ENCODE data around the gene STPG4. TPM values are rescaled to one million over a fixed set of nuclear protein-coding genes. Genes with fewer than 3 reads are reported as not detected.

STPG4 gene
- total RNA-seq, 1 experiment from 2014 or later: 10.6 TPM

DNA sequence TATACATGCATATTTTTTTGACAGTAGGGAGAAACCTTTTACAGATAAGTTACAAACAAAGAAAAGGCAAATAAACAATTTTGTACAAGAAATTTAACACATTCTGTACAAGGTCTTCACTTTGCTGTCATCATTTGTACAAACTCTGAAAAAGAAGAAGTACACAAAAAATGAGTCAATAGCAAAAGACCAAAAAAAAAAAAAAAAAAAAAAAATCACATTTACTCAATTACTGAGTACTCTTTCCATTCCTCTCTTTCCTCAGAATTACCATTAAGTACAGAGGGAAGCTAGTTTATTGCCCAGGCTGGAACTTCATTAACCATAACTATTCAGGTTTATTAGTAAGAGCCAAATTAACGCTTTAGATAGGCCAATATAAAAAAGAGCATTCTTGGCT lies 5.6 kb upstream of the STPG4 start:
- Histone ChIP-seq H3K9me2 (ENCODE audit: insufficient read depth) (no peaks in the 10 kb centered on the region), H3K27ac (ENCODE audit: low read depth, low read length) (no peak overlapping the region), H3K4me2 (ENCODE audit: low read length) (no peak overlapping the region), H2AFZ (ENCODE audit: low read depth, low read length, poor library complexity, severe bottlenecking) (no peak overlapping the region), H3K27me3 (ENCODE audit: insufficient read depth, low read length) (no peaks in the 10 kb centered on the region), H3K4me3 (replicated peaks in 1 of 2; ENCODE audit: low read depth in 1 of 2, low read length in 2 of 2) (no peak overlapping the region), H3K9ac (ENCODE audit: low read length) (no peak overlapping the region), H3K4me1 (ENCODE audit: control insufficient read depth in 1 of 2, insufficient read depth in 2 of 2, low read length in 2 of 2) (peaks cover 0 to 10% of the 10 kb centered on the region in 2 experiments; a peak in 2 of 4 replicates), H3K36me3 (ENCODE audit: control insufficient read depth in 1 of 2, insufficient read depth in 2 of 2, low read length in 2 of 2) (peaks cover 30 to 50% of the 10 kb centered on the region in 2 experiments), H3K9me3 (ENCODE audit: control insufficient read depth in 1 of 2, insufficient read depth in 1 of 2, low read depth in 1 of 2, low read length in 2 of 2) (no peaks in the 10 kb centered on the region), H3K79me2 (ENCODE audit: insufficient read depth, low read length) (peaks cover 52% of the 10 kb centered on the region), H4K20me1 (ENCODE audit: insufficient read depth) (peaks cover 30% of the 10 kb centered on the region; the same call in 1 of the 2 replicates)
- TF ChIP-seq SIN3A (IDR thresholded peaks at IDR 0.05; ENCODE audit: low read depth): no peak
- TF ChIP-seq, protein P1, sequence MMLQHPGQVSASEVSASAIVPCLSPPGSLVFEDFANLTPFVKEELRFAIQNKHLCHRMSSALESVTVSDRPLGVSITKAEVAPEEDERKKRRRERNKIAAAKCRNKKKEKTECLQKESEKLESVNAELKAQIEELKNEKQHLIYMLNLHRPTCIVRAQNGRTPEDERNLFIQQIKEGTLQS (IDR thresholded peaks at IDR 0.05): no peak
- no peak for TF ChIP-seq FOSL1 (IDR thresholded peaks at IDR 0.05; ENCODE audit: low read depth)
- TF ChIP-seq, protein P2, sequence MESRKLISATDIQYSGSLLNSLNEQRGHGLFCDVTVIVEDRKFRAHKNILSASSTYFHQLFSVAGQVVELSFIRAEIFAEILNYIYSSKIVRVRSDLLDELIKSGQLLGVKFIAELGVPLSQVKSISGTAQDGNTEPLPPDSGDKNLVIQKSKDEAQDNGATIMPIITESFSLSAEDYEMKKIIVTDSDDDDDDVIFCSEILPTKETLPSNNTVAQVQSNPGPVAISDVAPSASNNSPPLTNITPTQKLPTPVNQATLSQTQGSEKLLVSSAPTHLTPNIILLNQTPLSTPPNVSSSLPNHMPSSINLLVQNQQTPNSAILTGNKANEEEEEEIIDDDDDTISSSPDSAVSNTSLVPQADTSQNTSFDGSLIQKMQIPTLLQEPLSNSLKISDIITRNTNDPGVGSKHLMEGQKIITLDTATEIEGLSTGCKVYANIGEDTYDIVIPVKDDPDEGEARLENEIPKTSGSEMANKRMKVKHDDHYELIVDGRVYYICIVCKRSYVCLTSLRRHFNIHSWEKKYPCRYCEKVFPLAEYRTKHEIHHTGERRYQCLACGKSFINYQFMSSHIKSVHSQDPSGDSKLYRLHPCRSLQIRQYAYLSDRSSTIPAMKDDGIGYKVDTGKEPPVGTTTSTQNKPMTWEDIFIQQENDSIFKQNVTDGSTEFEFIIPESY (IDR thresholded peaks at IDR 0.05; ENCODE audit: extremely low read depth, insufficient replicate concordance, low read length): no peak
- intact Hi-C loops (cut with micrococcal nuclease): no loop called here
- no peak for ATAC-seq
- no TSS peak for BruUV-seq (replicated peaks)
- CTCF ChIA-PET: no interaction called here
- POLR2A ChIA-PET: no interaction called here
- no peak for DNase-seq (ENCODE audit: low read depth, low spot score)
- RAD21 ChIA-PET (ENCODE audit: low non-redundant PET in 1 of 2, low total read pairs in 2 of 2, uncharacterized antibody in 2 of 2, unreplicated experiment in 2 of 2): no interaction called here

DNA sequence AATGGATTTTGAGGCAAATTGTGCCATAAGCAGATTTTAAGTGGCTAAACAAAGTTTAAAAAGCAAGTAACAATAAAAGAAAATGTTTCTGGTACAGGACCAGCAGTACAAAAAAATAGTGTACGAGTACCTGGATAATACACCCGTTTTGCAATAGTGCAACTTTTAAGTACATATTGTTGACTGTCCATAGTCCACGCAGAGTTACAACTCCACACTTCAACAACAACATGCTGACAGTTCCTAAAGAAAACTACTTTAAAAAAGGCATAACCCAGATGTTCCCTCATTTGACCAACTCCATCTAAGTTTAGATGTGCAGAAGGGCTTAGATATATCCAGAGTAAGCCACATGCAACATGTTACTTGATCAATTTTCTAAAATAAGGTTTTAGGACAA lies 5.1 kb upstream of the STPG4 start:
- Histone ChIP-seq H3K9ac (ENCODE audit: low read length) (no peak overlapping the region), H3K27me3 (ENCODE audit: insufficient read depth, low read length) (no peaks in the 10 kb centered on the region), H3K4me3 (replicated peaks in 1 of 2; ENCODE audit: low read depth in 1 of 2, low read length in 2 of 2) (no peak overlapping the region), H3K4me1 (ENCODE audit: control insufficient read depth in 1 of 2, insufficient read depth in 2 of 2, low read length in 2 of 2) (peaks cover 0 to 6% of the 10 kb centered on the region in 2 experiments; a peak in 2 of 4 replicates), H3K4me2 (ENCODE audit: low read length) (no peak overlapping the region), H4K20me1 (ENCODE audit: insufficient read depth) (peaks cover 26% of the 10 kb centered on the region; the same call in 1 of the 2 replicates), H3K9me3 (ENCODE audit: control insufficient read depth in 1 of 2, insufficient read depth in 1 of 2, low read depth in 1 of 2, low read length in 2 of 2) (no peaks in the 10 kb centered on the region), H3K79me2 (ENCODE audit: insufficient read depth, low read length) (peaks cover 48% of the 10 kb centered on the region), H3K36me3 (ENCODE audit: control insufficient read depth in 1 of 2, insufficient read depth in 2 of 2, low read length in 2 of 2) (peaks cover 30 to 46% of the 10 kb centered on the region in 2 experiments), H3K9me2 (ENCODE audit: insufficient read depth) (no peaks in the 10 kb centered on the region), H2AFZ (ENCODE audit: low read depth, low read length, poor library complexity, severe bottlenecking) (no peak overlapping the region), H3K27ac (ENCODE audit: low read depth, low read length) (no peak overlapping the region)
- ChIA-PET CTCF (no interaction called here), POLR2A (no interaction called here), RAD21 (ENCODE audit: low non-redundant PET in 1 of 2, low total read pairs in 2 of 2, uncharacterized antibody in 2 of 2, unreplicated experiment in 2 of 2) (no interaction called here)
- DNase-seq (ENCODE audit: low read depth, low spot score) (no peak), ATAC-seq (no peak)
- no peak for TF ChIP-seq ELF1 (IDR thresholded peaks at IDR 0.05; ENCODE audit: borderline replicate concordance, low read depth)
- TF ChIP-seq, protein P3, sequence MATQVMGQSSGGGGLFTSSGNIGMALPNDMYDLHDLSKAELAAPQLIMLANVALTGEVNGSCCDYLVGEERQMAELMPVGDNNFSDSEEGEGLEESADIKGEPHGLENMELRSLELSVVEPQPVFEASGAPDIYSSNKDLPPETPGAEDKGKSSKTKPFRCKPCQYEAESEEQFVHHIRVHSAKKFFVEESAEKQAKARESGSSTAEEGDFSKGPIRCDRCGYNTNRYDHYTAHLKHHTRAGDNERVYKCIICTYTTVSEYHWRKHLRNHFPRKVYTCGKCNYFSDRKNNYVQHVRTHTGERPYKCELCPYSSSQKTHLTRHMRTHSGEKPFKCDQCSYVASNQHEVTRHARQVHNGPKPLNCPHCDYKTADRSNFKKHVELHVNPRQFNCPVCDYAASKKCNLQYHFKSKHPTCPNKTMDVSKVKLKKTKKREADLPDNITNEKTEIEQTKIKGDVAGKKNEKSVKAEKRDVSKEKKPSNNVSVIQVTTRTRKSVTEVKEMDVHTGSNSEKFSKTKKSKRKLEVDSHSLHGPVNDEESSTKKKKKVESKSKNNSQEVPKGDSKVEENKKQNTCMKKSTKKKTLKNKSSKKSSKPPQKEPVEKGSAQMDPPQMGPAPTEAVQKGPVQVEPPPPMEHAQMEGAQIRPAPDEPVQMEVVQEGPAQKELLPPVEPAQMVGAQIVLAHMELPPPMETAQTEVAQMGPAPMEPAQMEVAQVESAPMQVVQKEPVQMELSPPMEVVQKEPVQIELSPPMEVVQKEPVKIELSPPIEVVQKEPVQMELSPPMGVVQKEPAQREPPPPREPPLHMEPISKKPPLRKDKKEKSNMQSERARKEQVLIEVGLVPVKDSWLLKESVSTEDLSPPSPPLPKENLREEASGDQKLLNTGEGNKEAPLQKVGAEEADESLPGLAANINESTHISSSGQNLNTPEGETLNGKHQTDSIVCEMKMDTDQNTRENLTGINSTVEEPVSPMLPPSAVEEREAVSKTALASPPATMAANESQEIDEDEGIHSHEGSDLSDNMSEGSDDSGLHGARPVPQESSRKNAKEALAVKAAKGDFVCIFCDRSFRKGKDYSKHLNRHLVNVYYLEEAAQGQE (IDR thresholded peaks at IDR 0.05; ENCODE audit: low read depth): no peak
- TF ChIP-seq TCF7L2 (IDR thresholded peaks at IDR 0.05; ENCODE audit: borderline replicate concordance, extremely low read depth, insufficient read depth, insufficient read length): no peak
- no peak for TF ChIP-seq ZFX (IDR thresholded peaks at IDR 0.05)
- TF ChIP-seq CBX3 (IDR thresholded peaks at IDR 0.05; ENCODE audit: low read depth): no peak
- no peak for TF ChIP-seq POLR2A (IDR thresholded peaks at IDR 0.05; ENCODE audit: borderline replicate concordance, extremely low read depth, insufficient read depth, insufficient read length)
- TF ChIP-seq, protein P4, sequence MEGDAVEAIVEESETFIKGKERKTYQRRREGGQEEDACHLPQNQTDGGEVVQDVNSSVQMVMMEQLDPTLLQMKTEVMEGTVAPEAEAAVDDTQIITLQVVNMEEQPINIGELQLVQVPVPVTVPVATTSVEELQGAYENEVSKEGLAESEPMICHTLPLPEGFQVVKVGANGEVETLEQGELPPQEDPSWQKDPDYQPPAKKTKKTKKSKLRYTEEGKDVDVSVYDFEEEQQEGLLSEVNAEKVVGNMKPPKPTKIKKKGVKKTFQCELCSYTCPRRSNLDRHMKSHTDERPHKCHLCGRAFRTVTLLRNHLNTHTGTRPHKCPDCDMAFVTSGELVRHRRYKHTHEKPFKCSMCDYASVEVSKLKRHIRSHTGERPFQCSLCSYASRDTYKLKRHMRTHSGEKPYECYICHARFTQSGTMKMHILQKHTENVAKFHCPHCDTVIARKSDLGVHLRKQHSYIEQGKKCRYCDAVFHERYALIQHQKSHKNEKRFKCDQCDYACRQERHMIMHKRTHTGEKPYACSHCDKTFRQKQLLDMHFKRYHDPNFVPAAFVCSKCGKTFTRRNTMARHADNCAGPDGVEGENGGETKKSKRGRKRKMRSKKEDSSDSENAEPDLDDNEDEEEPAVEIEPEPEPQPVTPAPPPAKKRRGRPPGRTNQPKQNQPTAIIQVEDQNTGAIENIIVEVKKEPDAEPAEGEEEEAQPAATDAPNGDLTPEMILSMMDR (IDR thresholded peaks at IDR 0.05 in 2 of 3, conservative IDR thresholded peaks at IDR 0.05 in 1 of 3; ENCODE audit: borderline replicate concordance in 1 of 3, insufficient read depth in 1 of 3, low read depth in 2 of 3, low read length in 2 of 3): no peak
- TF ChIP-seq EGR1 (IDR thresholded peaks at IDR 0.05; ENCODE audit: low read depth): no peak
- no peak for TF ChIP-seq POLR2AphosphoS5 (IDR thresholded peaks at IDR 0.05; ENCODE audit: low read depth, low read length)
- intact Hi-C loops (cut with micrococcal nuclease): no loop called here
- BruUV-seq (replicated peaks): TSS peak; percentile 53
